Inflammatory macrophage (primary cell): Measurements from ENCODE around the gene CAMK4.
"Not testable (repeated sequence)": the region's sequence is repeated elsewhere in the genome, so short reads cannot be mapped to it uniquely, and the experiment has no call there.

Experiments used
- DNase-seq, 2 donors: peaks; one replicate each; pipeline ENCODE4 v3.0.0-alpha.2; 2020 to 2022

The CAMK4 gene

GRCh38 chr5:111229871-111230810 lies 6.0 kb downstream of the CAMK4 start:
- no peak for DNase-seq

- peak in 1 of 2 donors; percentile 5 for DNase-seq
Measured at GRCh38 chr5:111231119-111231518, 6.9 kb downstream of the CAMK4 start.

- no peak for DNase-seq
Measured at GRCh38 chr5:111232311-111233051, 8.3 kb downstream of the CAMK4 start.

DNA sequence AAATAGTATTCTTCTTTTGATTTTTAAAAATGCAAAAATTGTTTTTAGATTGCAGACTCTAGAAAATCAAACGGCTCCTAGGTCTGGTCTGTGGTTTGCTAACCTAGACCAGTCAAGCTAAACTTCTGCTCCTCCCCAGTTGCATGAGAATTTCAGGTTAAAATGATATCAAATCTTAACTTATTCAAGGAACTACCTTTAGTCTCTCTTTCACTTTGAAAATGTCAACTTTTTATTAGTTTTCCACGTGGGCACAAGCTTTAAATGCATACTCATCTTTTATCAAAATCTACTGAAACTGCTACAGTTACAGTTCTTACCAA lies 8.8 kb downstream of the CAMK4 start:
- DNase-seq = no peak

- DNase-seq = no peak
Measured at GRCh38 chr5:111234125-111234524, 9.9 kb downstream of the CAMK4 start.

DNA sequence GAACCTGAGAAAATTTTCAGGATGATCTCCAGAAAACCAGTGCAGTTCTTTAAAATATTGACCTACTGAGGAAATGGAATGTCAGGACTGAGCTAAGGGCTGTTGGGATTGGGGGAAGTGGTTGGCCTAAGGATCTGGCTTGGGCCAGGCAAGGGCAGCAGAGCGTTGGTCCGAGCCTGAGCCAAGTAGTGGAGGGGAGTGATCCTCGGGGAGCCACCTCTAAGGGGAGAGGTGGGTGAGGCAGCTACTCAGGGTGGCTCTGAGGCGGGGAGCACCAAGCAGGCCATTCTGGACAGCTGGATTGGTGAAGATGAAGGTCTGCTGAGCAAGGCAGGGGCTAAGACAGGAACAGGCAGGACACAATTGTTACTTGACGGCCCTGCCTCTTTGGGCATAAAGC lies 11.5 kb downstream of the CAMK4 start:
- no peak for DNase-seq

GRCh38 chr5:111236348-111236747 lies 12.2 kb downstream of the CAMK4 start:
- DNase-seq = no peak

DNA sequence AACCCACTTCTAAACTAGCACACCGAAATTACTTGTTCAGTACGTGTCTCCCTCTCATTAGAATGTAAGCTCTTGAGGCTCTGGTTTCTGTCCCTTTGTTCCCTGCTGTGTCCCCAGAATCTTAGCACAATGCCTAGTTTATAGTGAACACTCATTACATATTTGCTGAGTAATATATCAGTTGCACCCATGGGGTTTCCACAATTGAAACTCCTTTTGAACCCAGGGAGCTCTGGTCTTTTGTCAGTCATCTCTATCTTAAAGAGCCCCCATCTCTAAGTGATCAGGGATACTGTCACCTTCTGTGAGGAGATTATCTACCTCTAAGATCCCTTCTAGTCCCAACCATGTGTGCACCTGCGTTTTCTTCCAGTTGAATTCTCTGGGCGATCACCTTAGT lies 12.8 kb downstream of the CAMK4 start:
- no peak for DNase-seq

DNA sequence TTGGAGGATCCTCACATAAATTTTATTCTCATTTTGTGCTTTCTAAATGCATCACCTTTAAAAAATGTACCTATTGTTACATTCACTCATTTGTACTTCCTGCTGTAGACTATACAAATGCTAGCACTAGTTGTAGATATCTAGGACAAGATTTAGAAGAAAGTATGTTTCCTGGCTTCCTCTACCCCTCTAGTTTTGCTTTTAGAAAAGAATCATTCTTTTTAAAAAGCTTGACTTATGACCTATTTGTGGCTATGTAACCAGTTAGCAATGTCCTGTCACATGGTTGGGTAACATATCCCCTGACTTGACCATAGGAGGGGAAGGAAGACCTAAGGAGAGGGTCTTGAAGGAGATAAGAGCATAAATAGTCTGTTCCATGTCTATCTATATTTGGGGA lies 13.3 kb downstream of the CAMK4 start:
- no peak for DNase-seq

DNA sequence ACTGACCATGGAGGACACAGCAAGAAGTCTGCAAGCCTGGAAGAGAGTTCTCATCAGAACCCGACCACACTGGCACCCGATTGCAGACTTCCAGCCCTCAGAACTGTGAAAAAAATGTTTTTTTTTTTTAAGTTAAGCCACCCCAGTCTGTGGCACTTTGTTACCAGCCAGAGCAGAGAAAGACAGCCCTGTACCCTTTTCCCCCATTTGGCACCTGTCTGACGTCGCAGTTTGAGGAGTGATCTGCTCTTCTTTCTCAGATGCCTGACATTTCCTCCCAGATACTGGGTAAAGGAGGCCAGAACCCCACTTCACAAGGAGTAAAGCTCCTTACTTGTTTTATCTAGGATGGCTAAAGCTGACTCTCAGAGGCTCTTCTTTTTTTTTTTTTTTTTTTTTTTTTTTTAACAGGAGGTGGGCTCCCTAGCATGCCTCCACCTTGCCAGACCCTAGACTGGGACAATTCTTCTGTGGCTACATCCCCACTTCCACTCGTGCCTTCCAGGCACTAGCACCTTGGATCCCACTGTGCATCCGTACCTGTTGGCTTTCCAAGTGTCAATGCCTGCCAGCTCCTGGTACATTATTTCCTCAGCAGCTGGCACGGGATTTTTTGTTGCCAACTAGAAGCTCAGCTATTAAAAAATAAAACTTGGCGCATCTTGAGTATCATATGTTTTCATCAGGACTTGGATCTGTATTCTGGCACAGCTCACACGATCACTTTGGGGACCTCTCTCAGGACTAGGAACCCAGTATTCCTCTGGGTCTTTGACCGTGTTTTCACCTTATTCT lies 14.4 kb downstream of the CAMK4 start:
- DNase-seq = no peak

GRCh38 chr5:111241696-111242095 lies 17.5 kb downstream of the CAMK4 start:
- no peak for DNase-seq

GRCh38 chr5:111242606-111243005 lies 18.4 kb downstream of the CAMK4 start:
- DNase-seq = no peak

DNA sequence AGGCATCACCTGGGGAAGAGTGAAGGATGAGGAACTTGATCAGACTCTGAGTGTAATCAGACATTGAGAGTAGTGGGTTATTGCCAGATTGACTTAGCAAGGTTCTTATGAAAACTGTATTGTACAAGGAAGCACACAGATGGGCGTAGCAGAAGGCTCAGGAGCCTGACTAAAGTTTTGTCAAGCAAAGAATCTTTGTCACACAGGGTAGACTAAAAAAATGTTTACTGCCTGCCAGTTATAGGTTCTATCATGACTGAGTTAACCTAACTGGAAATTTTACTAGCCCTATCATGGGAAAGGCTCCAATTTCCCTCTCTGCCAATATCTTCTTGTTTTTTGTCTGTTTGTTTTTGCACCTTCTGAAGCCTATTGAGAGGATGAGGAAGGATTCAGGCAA lies 19.1 kb downstream of the CAMK4 start:
- DNase-seq = no peak

GRCh38 chr5:111245654-111246053 lies 21.5 kb downstream of the CAMK4 start:
- DNase-seq = no peak

DNA sequence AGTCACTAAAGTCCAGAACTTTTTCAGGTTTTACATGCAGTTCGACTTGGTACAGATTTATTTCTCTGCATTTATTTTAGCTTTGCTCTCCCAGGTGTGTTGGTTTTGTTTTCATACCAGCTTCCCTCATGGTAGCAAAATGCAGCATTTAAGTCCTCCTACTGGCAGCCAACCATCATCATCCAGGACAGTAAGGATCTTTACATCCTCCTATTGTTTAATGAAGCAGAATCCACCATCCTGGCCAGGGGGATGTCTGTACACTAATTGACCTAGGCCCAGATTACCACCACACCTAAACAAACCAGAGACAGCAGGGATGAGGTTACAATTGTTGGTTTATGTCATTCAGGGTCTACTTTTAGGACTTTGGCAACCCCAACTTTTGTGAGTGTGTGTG lies 22.3 kb downstream of the CAMK4 start:
- no peak for DNase-seq

GRCh38 chr5:111248571-111248970 lies 24.4 kb downstream of the CAMK4 start:
- no peak for DNase-seq

DNA sequence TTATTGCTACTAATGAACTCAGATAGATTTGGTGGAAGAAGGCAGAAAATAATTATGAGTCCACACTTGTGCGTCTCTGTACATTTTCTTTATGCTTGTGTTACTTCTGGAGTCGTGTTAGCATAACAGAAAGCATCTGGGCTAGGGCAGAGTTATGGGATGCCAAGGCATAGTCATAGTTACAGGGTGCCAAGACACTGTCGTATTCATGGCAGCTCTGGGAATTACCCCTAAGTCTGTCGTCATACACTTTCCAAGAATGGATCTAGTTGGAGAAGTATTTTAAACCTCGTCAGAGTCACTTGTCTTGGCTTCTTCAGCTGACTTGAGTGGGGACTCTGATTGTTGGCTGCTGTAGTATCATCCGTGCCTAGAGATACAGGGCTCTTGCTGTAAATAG lies 27.7 kb downstream of the CAMK4 start:
- DNase-seq = no peak

DNA sequence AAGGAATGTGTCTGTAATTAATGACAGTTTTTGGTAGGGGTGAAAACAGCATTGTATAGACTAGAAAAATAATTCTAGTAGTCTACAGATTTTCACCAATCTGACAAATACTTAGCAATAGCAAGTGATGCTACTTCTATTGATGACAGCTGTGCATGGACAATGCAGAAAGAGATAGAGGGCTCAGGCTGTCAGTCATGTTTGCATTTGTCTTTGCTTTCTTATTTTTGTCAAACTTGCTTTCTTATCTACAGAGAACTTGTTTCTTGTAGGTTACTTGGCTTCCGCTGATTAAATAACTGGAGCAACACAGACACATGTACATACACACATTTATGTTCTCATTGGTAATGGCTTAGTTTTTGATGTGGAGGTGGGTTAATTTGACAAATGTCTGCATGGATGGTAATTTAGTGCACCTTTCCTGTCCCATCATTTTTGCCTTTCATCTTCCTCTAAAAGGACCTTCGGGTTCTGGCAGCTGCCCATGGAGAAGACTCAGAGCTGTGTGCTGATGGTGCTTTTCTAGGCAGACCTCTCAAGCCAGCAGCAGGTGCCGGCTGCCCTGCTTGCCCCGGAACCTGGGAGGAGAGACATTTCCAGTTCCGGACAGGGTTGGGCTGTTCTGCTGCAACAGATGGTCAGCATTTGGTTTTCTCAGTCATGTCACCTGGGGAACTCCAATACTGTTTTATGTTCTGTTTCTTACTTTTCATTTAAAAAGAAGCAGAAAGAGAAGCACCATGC lies 28.8 kb downstream of the CAMK4 start:
- no peak for DNase-seq

- DNase-seq = no peak
Measured at GRCh38 chr5:111254613-111255012, 30.4 kb downstream of the CAMK4 start.

DNA sequence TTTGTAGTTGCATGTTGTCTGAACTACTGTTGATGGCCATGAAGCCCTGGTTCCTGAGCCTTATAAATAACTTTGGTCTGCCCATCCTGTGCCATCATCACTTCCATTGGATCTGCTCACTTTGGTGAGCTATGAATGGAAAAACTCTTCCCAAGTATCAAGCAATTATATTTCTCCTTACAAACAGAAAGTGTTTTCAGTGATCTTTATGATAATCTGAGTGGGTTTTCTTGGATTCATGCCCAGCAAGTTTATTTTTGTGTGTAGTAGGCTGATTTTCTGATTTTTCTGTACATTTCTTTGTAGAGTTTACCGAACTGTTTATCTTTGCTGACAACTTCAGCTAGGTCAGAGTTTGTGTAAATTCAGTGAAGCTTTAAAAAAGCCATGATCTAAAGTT lies 31.0 kb downstream of the CAMK4 start:
- no peak for DNase-seq

DNA sequence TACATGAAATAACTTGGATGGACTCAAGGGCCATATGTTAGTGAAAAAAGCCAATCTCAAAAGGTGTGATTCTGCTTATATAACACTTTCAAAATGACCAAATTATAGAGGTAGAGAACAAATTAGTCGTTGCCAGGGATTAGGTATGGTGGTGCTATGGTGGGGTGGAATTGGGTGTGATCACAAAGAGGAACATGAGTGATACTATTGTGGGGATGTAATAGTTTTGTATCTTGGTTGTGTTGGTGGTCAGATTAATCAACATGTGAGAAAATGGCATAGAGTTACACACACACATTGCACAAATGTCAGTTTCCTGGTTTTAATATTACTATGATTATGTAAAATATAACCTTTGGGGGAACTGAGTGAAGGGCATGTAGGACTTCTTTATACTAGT lies 31.9 kb downstream of the CAMK4 start:
- DNase-seq = no peak

- not testable (repeated sequence) for DNase-seq
Measured at GRCh38 chr5:111257610-111258009, 33.4 kb downstream of the CAMK4 start.

DNA sequence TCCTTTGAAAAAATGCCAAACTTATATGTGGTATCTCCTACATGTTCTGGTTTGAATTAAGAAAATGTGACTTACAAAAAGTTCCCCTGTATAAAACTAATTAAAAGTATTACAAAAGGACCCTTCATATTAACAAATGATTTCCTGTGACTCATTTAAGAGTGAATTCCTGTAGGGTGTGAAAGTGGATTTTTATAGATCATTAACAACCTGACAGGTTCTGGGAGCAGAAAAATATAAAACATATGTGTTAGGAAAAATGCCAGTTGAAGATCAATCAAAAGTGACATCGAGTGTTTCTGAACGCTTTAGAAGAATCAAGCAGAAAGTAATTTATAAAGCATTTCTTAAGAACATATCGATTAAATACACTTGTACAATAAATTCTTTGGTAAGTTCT lies 35.5 kb downstream of the CAMK4 start:
- no peak for DNase-seq
